HepG2 (cell line): ENCODE data around the gene NFASC.

Experiments
- ATF2 ChIP-seq: sonication (generic); formaldehyde crosslinking; IDR thresholded peaks from 2 replicates; pipeline ENCODE4 v1.4.0; 2020; ENCODE audit warnings: missing genetic modification reagents
- CC2D1A ChIP-seq: sonication (generic); formaldehyde crosslinking; IDR thresholded peaks from 2 replicates; pipeline ENCODE4 v1.8.1; 2023; ENCODE audit warnings: mild to moderate bottlenecking, missing genetic modification reagents
- CTCF ChIP-seq: sonication (generic); formaldehyde crosslinking; IDR thresholded peaks from 2 replicates; pipeline ENCODE4 v1.5.0; 2020; ENCODE audit warnings: mild to moderate bottlenecking, missing genetic modification reagents, moderate library complexity
- EEA1 ChIP-seq: sonication (generic); formaldehyde crosslinking; IDR thresholded peaks from 2 replicates; pipeline ENCODE4 v1.5.1; 2020; ENCODE audit warnings: mild to moderate bottlenecking, missing genetic modification reagents, borderline replicate concordance
- ELF1 ChIP-seq: sonication (generic); formaldehyde crosslinking; IDR thresholded peaks from 2 replicates; pipeline ENCODE4 v1.4.0; 2020; ENCODE audit warnings: missing genetic modification reagents
- MTF1 ChIP-seq: sonication (generic); formaldehyde crosslinking; IDR thresholded peaks from 2 replicates; pipeline ENCODE4 v1.5.0; 2020; ENCODE audit warnings: missing genetic modification reagents
- NFKB2 ChIP-seq: sonication (generic); formaldehyde crosslinking; IDR thresholded peaks from 2 replicates; pipeline ENCODE4 v1.4.0; 2020; ENCODE audit warnings: missing genetic modification reagents, borderline replicate concordance
- SNRNP70 ChIP-seq: fragments of 200-400 bp; formaldehyde crosslinking; IDR thresholded peaks from 2 replicates; pipeline ENCODE4 v1.6.1; 2017; ENCODE audit warnings: mild to moderate bottlenecking, low read depth, low read length, moderate library complexity
- ZHX1 ChIP-seq: sonication (generic); formaldehyde crosslinking; IDR thresholded peaks from 2 replicates; pipeline ENCODE4 v1.8.1; 2022; ENCODE audit warnings: low read depth, mild to moderate bottlenecking, missing genetic modification reagents
- ZNF44 ChIP-seq: sonication (generic); formaldehyde crosslinking; IDR thresholded peaks from 2 replicates; pipeline ENCODE4 v1.5.1; 2020; ENCODE audit warnings: mild to moderate bottlenecking, missing genetic modification reagents
- ZNF761 ChIP-seq: sonication (generic); formaldehyde crosslinking; conservative IDR thresholded peaks from 2 replicates; pipeline ENCODE4 v1.4.0; 2020; ENCODE audit warnings: mild to moderate bottlenecking, missing genetic modification reagents

- no peak for TF ChIP-seq CTCF (CRISPR knock-in tag)
- no peak for TF ChIP-seq EEA1
- no peak for TF ChIP-seq ZHX1 (CRISPR knock-in tag)
- no peak for TF ChIP-seq NFKB2 (CRISPR knock-in tag)
- TF ChIP-seq ZNF44 (CRISPR knock-in tag) = no peak
- no peak for TF ChIP-seq ZNF761 (CRISPR knock-in tag)
- no peak for TF ChIP-seq ATF2 (CRISPR knock-in tag)
- TF ChIP-seq CC2D1A = no peak
- TF ChIP-seq MTF1 (CRISPR knock-in tag) = no peak
- no peak for TF ChIP-seq ELF1 (CRISPR knock-in tag)
- no peak for TF ChIP-seq SNRNP70
These were observed 77.1 kb downstream of the NFASC start for GRCh38 chr1:204947747-204948146.
